Cardiac muscle cell (in vitro differentiated cells and primary cell): ENCODE data around the gene KLF16. TPM values are rescaled to one million over a fixed set of nuclear protein-coding genes. Genes with fewer than 3 reads are reported as not detected.

Source experiments
- DNase-seq, 2 donors: peaks; one replicate each; pipeline versions ENCODE4 v3.0.0 to v3.0.0-alpha.2; 2010 to 2017; ENCODE audit warnings: low read depth in 1 of 2, low spot score in 1 of 2
- H3K27ac ChIP-seq: fragments of 200-600 bp; sonication (generic); 2 replicates; pipeline ENCODE4 v1.5.1; 2016
- H3K27me3 ChIP-seq: fragments of 200-600 bp; sonication (generic); 2 replicates; pipeline ENCODE4 v1.6.0; 2016; ENCODE audit warnings: control low read depth
- H3K36me3 ChIP-seq: fragments of 200-600 bp; sonication (generic); 2 replicates; pipeline ENCODE4 v1.5.1; 2016; ENCODE audit warnings: control low read depth
- H3K4me1 ChIP-seq: fragments of 200-600 bp; sonication (generic); 2 replicates; pipeline ENCODE4 v1.8.1; 2017; ENCODE audit warnings: low read depth, mild to moderate bottlenecking, mixed run types
- H3K4me3 ChIP-seq: fragments of 200-600 bp; sonication (generic); 2 replicates; pipeline ENCODE4 v1.5.1; 2016; ENCODE audit warnings: mild to moderate bottlenecking
- H3K9me3 ChIP-seq: fragments of 200-600 bp; sonication (generic); 2 replicates; pipeline ENCODE4 v1.5.1; 2017; ENCODE audit warnings: low read depth, mild to moderate bottlenecking, control low read depth
- polyA plus RNA-seq: library from polyadenylated mRNA; unstranded; fragments of >200 nt; fragmentation: Nextera tagmentation; extraction: Ambion mirVana; gene quantifications from 2 replicates; pipeline ENCODE4 v1.2.1, GENCODE V29; 2016
- total RNA-seq: library from RNA; depleted of rRNA; stranded (reverse); fragments of >200 nt; gene quantifications from 2 replicates; pipeline ENCODE4 v1.2.3, GENCODE V29; 2016
- TF ChIP-seq, protein P1 (sequence below): IDR thresholded peaks from 2 replicates; pipeline ENCODE4 v1.5.1; 2012; ENCODE audit warnings: low read depth, mild to moderate bottlenecking, low read length

The KLF16 gene
- total and polyA plus RNA-seq, 2 experiments from 2014 or later, result 9.1 to 9.3 TPM

DNA sequence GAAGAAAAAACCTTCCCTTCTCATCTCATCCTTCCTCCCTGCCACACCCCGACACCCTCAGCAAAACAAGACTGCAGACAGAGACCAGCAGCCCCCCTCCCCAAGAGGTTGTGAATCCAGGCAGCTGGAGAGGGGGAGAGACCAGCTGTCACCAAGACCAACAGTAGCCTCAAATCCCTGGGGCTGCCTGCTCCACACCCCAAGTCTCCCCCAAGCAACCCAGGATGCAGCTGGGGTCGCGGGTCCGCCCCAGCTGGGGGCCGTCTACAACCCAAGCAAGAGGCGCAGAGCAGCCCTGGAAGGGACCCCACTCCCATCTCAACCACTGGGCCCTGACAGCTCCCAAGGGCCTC, 7.1 kb downstream of the KLF16 start:
- no peak for DNase-seq
- peaks cover 52% of the 10 kb centered on the region for H3K4me1 ChIP-seq

DNA sequence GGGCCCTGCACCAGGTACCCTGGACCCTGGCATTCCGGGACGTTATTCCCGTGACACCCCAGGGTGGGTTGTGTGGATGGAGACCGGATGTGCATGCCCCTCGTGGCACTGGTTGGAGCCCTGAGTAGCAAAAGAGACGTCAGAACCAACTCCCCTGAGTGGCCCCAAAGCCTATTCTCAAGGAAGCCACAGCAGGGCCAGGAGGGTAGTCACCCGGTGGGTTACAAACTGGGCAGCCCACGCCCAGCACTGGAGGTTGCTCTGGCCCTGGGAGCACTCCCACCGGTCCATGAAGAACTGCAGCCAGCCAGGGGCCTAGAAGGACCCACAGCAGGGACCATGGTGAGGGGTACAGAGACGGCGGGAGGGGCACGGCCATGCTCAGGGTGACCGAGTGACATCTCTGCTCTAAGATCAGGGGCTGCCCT, 7.5 kb downstream of the KLF16 start:
- Histone ChIP-seq H3K27me3 (no peaks in the 10 kb centered on the region), H3K4me3 (no peak overlapping the region), H3K27ac (peak overlapping the region; percentile 59), H3K36me3 (no peaks in the 10 kb centered on the region), H3K9me3 (no peaks in the 10 kb centered on the region), H3K4me1 (peaks cover 52% of the 10 kb centered on the region)
- no peak for DNase-seq
- TF ChIP-seq, protein P1, sequence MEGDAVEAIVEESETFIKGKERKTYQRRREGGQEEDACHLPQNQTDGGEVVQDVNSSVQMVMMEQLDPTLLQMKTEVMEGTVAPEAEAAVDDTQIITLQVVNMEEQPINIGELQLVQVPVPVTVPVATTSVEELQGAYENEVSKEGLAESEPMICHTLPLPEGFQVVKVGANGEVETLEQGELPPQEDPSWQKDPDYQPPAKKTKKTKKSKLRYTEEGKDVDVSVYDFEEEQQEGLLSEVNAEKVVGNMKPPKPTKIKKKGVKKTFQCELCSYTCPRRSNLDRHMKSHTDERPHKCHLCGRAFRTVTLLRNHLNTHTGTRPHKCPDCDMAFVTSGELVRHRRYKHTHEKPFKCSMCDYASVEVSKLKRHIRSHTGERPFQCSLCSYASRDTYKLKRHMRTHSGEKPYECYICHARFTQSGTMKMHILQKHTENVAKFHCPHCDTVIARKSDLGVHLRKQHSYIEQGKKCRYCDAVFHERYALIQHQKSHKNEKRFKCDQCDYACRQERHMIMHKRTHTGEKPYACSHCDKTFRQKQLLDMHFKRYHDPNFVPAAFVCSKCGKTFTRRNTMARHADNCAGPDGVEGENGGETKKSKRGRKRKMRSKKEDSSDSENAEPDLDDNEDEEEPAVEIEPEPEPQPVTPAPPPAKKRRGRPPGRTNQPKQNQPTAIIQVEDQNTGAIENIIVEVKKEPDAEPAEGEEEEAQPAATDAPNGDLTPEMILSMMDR, result no peak

More for the DNA sequence above, 7.1 kb downstream of the KLF16 start:
- H3K36me3 ChIP-seq, result no peaks in the 10 kb centered on the region
- H3K27ac ChIP-seq, result peak overlapping the region; percentile 59
- H3K27me3 ChIP-seq, result no peaks in the 10 kb centered on the region
- no peaks in the 10 kb centered on the region for H3K9me3 ChIP-seq
- TF ChIP-seq, protein P1, result no peak
- H3K4me3 ChIP-seq, result no peak overlapping the region

DNA sequence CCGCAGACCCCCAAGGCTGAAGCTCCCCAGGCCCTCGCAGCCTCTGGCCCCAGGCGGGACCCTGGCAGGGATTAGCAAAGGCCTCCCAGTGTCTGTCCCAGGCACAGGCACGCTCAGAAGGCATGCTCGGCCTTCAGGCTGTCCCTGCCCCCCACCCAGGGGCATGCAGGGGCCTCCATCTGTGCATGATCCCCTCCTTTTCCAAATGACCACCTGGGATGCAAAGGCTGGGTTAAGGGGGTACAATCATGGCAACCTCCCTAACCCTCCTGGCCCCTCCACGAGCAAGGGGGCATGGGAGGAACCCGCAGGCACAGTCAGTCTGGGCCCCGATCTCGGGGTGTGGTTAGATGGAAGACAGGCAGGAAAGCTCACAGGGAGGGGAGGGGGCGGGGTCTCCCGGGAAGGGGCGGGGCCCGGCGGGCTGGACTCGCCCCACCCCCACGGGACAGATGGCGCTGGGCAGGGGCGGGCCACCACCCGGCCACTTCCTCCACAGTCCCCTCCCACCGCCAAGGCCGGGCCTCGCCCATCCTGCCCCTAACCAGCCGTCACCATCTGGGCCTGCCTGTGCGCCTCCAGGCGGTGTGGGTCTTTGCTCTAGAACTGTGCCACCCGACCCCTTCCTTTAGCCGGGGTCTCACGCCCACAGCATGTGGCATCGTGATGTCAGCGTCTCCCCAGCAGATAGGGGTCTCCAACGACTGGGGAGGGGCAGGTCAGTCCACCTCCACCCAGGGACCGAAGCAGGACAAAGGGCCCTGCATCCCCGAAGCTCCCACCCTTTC, 8.1 kb downstream of the KLF16 start:
- H3K9me3 ChIP-seq, result no peaks in the 10 kb centered on the region
- peaks cover 47% of the 10 kb centered on the region for H3K4me1 ChIP-seq
- TF ChIP-seq, protein P1, result no peak
- H3K36me3 ChIP-seq, result no peaks in the 10 kb centered on the region
- H3K27ac ChIP-seq, result peak overlapping the region; percentile 86
- no peaks in the 10 kb centered on the region for H3K27me3 ChIP-seq
- peak; percentile 90 to 91 for DNase-seq
- peak overlapping the region; percentile 10 for H3K4me3 ChIP-seq

DNA sequence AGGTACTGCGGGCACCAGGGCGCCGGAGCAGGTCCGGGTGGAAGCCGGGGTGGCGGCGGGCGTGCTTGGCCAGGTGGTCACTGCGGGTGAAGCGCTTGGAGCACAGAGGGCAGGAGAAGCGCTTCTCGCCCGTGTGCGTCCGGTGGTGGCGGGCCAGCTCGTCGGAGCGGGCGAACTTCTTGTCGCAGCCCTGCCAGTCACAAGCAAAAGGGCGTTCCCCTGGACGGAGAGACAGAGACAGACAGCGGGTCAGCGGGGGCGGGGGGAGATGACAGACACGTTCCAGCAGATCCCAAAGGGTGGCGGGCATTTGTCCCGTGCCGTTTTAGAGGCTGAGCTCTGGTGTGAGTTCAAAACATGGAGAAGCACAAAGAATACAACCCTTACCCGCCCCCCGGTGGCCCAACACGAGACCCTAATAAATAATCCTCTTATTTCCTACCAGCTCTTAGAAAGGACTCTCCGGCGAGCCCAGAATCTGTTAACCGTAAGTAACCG, 8.8 kb downstream of the KLF16 start:
- DNase-seq, result no peak
- no peak overlapping the region for H3K4me3 ChIP-seq
- no peaks in the 10 kb centered on the region for H3K36me3 ChIP-seq
- peak overlapping the region; percentile 86 for H3K27ac ChIP-seq
- no peaks in the 10 kb centered on the region for H3K27me3 ChIP-seq
- H3K4me1 ChIP-seq, result peaks cover 45% of the 10 kb centered on the region
- TF ChIP-seq, protein P1, result no peak
- H3K9me3 ChIP-seq, result no peaks in the 10 kb centered on the region

DNA sequence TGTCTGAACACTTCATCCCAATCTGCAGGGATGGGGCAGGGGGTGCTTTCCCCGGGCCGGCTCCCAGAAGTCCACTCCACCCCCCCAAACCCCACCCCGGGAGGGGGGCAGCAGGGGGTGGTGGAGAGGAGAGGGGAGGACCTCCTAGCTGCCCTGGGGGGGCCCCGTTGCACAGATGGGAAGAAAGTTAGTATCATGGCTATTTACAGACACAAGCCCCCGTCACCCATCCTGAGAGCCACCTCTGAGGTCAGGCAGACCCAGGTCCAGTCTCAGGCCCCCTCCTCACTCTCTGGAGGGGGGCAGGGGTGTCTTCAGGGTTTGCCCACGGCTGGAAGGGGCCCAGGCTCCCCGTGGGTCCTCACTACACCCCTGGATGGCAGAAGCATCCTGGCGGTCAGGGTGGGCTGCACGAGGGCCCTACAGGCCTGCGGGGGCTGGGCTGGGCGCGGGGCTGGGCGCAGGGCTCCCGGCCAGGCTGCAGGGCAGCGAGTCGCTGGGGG, 9.3 kb downstream of the KLF16 start:
- no peak for DNase-seq
- H3K27ac ChIP-seq, result peak overlapping the region; percentile 86
- no peak overlapping the region for H3K4me3 ChIP-seq
- no peaks in the 10 kb centered on the region for H3K9me3 ChIP-seq
- H3K36me3 ChIP-seq, result no peaks in the 10 kb centered on the region
- TF ChIP-seq, protein P1, result no peak
- H3K4me1 ChIP-seq, result peaks cover 42% of the 10 kb centered on the region
- H3K27me3 ChIP-seq, result no peaks in the 10 kb centered on the region
